ENCODE results near the gene PMF1.
A peak's percentile ranks its signal among the peaks of the same experiment; 100 is the strongest.

PMF1 gene

GRCh38 chr1:156262461-156263287 lies 49.9 kb downstream of the PMF1 start:
- FAIRE-seq, result peak; percentile 35
- DNase-seq (ENCODE audit: low spot score), result peak; percentile 62

GRCh38 chr1:156263288-156263655 lies 50.5 kb downstream of the PMF1 start:
- FAIRE-seq, result no peak
- DNase-seq (ENCODE audit: low spot score), result no peak

- no peak for DNase-seq (ENCODE audit: low spot score)
- FAIRE-seq, result no peak
These were observed 53.2 kb downstream of the PMF1 start for GRCh38 chr1:156266051-156266450.

GRCh38 chr1:156268336-156268735 lies 55.5 kb downstream of the PMF1 start:
- DNase-seq (ENCODE audit: low spot score) (no peak), FAIRE-seq (no peak)

GRCh38 chr1:156270314-156270713 lies 57.5 kb downstream of the PMF1 start:
- DNase-seq (ENCODE audit: low spot score) (no peak), FAIRE-seq (no peak)

GRCh38 chr1:156276532-156276931 lies 63.7 kb downstream of the PMF1 start:
- no peak for FAIRE-seq
- DNase-seq (ENCODE audit: low spot score), result no peak

GRCh38 chr1:156276966-156277381 lies 64.2 kb downstream of the PMF1 start:
- FAIRE-seq, result no peak
- no peak for DNase-seq (ENCODE audit: low spot score)

- no peak for FAIRE-seq
These were observed 67.0 kb downstream of the PMF1 start for GRCh38 chr1:156279837-156280236.

GRCh38 chr1:156281281-156281680 lies 68.5 kb downstream of the PMF1 start:
- FAIRE-seq (no peak), DNase-seq (ENCODE audit: low spot score) (no peak)

More at GRCh38 chr1:156279837-156280236, 67.0 kb downstream of the PMF1 start:
- DNase-seq (ENCODE audit: low spot score), result no peak

GRCh38 chr1:156281693-156282478 lies 69.1 kb downstream of the PMF1 start:
- FAIRE-seq (no peak), DNase-seq (ENCODE audit: low spot score) (peak; percentile 28)

- peak; percentile 91 for FAIRE-seq
- peak; percentile 99 for DNase-seq (ENCODE audit: low spot score)
These were observed 69.8 kb downstream of the PMF1 start, which contains the start of gene SMG5 for GRCh38 chr1:156282479-156283222. SMG5 (minus strand) TSS chr1:156282825; CDS start chr1:156282680, 145 bp downstream.

- FAIRE-seq, result no peak
These were observed 70.7 kb downstream of the PMF1 start for GRCh38 chr1:156283521-156283920.

GRCh38 chr1:156284112-156284511 lies 71.3 kb downstream of the PMF1 start, which contains the start of gene TMEM79:
TMEM79 (plus strand) TSS chr1:156284325; CDS start chr1:156285227, 902 bp downstream.
- no peak for DNase-seq (ENCODE audit: low spot score)
- FAIRE-seq, result no peak

More at GRCh38 chr1:156283521-156283920, 70.7 kb downstream of the PMF1 start:
- DNase-seq (ENCODE audit: low spot score), result no peak

GRCh38 chr1:156284757-156285156 lies 72.0 kb downstream of the PMF1 start:
- DNase-seq (ENCODE audit: low spot score) (no peak), FAIRE-seq (no peak)

GRCh38 chr1:156285437-156285836 lies 72.6 kb downstream of the PMF1 start:
- DNase-seq (ENCODE audit: low spot score) (no peak), FAIRE-seq (no peak)

GRCh38 chr1:156286061-156286460 lies 73.3 kb downstream of the PMF1 start:
- DNase-seq (ENCODE audit: low spot score) (no peak), FAIRE-seq (no peak)
